WTC11 (cell line): ENCODE data around the gene GRID2. TPM values are rescaled to one million over a fixed set of nuclear protein-coding genes. Genes with fewer than 3 reads are reported as not detected.

Source experiments
- ATAC-seq: fragments of 200-7000 bp; cut with Tn5 transposase; 2 replicates; pipeline ENCODE4 v1.10.0; 2021; ENCODE audit warnings: mild to moderate bottlenecking, moderate library complexity
- CTCF ChIA-PET: fragments of 300-600 bp; sonication (Branson Sonifier 250); formaldehyde crosslinking; loops from one replicate; lab custom pipeline; 2021; ENCODE audit warnings: antibody characterized with exemption; lab: Charles Lee
- POLR2A ChIA-PET: fragments of 350-600 bp; sonication (Branson Sonifier 250); formaldehyde crosslinking; loops from one replicate; lab custom pipeline; 2021; ENCODE audit warnings: antibody characterized with exemption; lab: Charles Lee
- DNase-seq: peaks from one replicate; pipeline ENCODE4 v3.0.0; 2021; ENCODE audit warnings: low spot score
- H3K27ac Mint-ChIP-seq: 2 replicates; pipeline ENCODE4 v1.8.0; 2021; ENCODE audit warnings: mixed read lengths
- H3K27me3 Mint-ChIP-seq: 2 replicates; pipeline ENCODE4 v1.8.0; 2021; ENCODE audit warnings: low read depth, mild to moderate bottlenecking, moderate library complexity, mixed read lengths
- H3K36me3 Mint-ChIP-seq: 2 replicates; pipeline ENCODE4 v1.8.0; 2021; ENCODE audit warnings: mixed read lengths
- H3K4me1 Mint-ChIP-seq: 2 replicates; pipeline ENCODE4 v1.8.0; 2022; ENCODE audit warnings: mixed read lengths
- H3K4me3 Mint-ChIP-seq: 2 replicates; pipeline ENCODE4 v1.8.0; 2021; ENCODE audit warnings: mild to moderate bottlenecking, moderate library complexity, mixed read lengths
- H3K9me3 Mint-ChIP-seq: 2 replicates; pipeline ENCODE4 v1.8.0; 2021; ENCODE audit warnings: mixed read lengths
- ELF4 ChIP-seq: sonication (generic); formaldehyde crosslinking; IDR thresholded peaks from 2 replicates; pipeline ENCODE4 v1.8.1; 2022; ENCODE audit warnings: low read depth, mild to moderate bottlenecking, moderate library complexity, missing genetic modification reagents
- ETV6 ChIP-seq: sonication (generic); formaldehyde crosslinking; IDR thresholded peaks from 2 replicates; pipeline ENCODE4 v1.8.1; 2022; ENCODE audit warnings: mild to moderate bottlenecking, missing genetic modification reagents
- FOXK1 ChIP-seq: sonication (generic); formaldehyde crosslinking; IDR thresholded peaks from 2 replicates; pipeline ENCODE4 v1.8.0; 2022; ENCODE audit warnings: mild to moderate bottlenecking, moderate library complexity, missing genetic modification reagents
- SMAD4 ChIP-seq: sonication (generic); formaldehyde crosslinking; IDR thresholded peaks from 2 replicates; pipeline ENCODE4 v1.8.0; 2022; ENCODE audit warnings: mild to moderate bottlenecking, missing genetic modification reagents
- SP1 ChIP-seq: sonication (generic); formaldehyde crosslinking; conservative IDR thresholded peaks from 2 replicates; pipeline ENCODE4 v1.8.1; 2022; ENCODE audit warnings: missing genetic modification reagents
- TP53 ChIP-seq: sonication (generic); formaldehyde crosslinking; IDR thresholded peaks from 2 replicates; pipeline ENCODE4 v1.8.1; 2023; ENCODE audit warnings: mild to moderate bottlenecking, missing genetic modification reagents
- ZNF121 ChIP-seq: sonication (generic); formaldehyde crosslinking; IDR thresholded peaks from 2 replicates; pipeline ENCODE4 v1.8.0; 2023; ENCODE audit warnings: missing genetic modification reagents
- ZNF423 ChIP-seq: fragments of 250-450 bp; sonication (Bioruptor Pico); IDR thresholded peaks from 2 replicates; pipeline ENCODE4 v2.1.2; 2022; ENCODE audit warnings: mild to moderate bottlenecking, moderate library complexity
- total RNA-seq: library from RNA; stranded (reverse); gene quantifications from 3 replicates; pipeline ENCODE4 v1.2.3, GENCODE V29; 2021
- TF ChIP-seq, protein P1 (sequence below): sonication (generic); formaldehyde crosslinking; conservative IDR thresholded peaks from 2 replicates; pipeline ENCODE4 v1.8.1; 2022; ENCODE audit warnings: mild to moderate bottlenecking, missing genetic modification reagents
- TF ChIP-seq, protein P2 (sequence below): sonication (generic); formaldehyde crosslinking; IDR thresholded peaks from 2 replicates; pipeline ENCODE4 v1.8.1; 2023; ENCODE audit warnings: mild to moderate bottlenecking, missing genetic modification reagents, borderline replicate concordance
- TF ChIP-seq, protein P3 (sequence below): sonication (generic); formaldehyde crosslinking; conservative IDR thresholded peaks from 2 replicates; pipeline ENCODE4 v1.8.1; 2023; ENCODE audit warnings: mild to moderate bottlenecking, low read depth, missing genetic modification reagents, moderate library complexity
- TF ChIP-seq, protein P4 (sequence below): sonication (generic); formaldehyde crosslinking; IDR thresholded peaks from 2 replicates; pipeline ENCODE4 v1.8.1; 2022; ENCODE audit warnings: low read depth, missing genetic modification reagents, borderline replicate concordance
- TF ChIP-seq, protein P5 (sequence below): sonication (generic); formaldehyde crosslinking; IDR thresholded peaks from 2 replicates; pipeline ENCODE4 v1.8.0; 2022; ENCODE audit warnings: missing genetic modification reagents
- TF ChIP-seq, protein P6 (sequence below): fragments of 250-450 bp; sonication (Bioruptor Pico); IDR thresholded peaks from 2 replicates; pipeline ENCODE4 v1.9.0; 2021; ENCODE audit warnings: mild to moderate bottlenecking, borderline replicate concordance

Gene GRID2
- total RNA-seq, 1 experiment from 2014 or later = 26.8 TPM

DNA sequence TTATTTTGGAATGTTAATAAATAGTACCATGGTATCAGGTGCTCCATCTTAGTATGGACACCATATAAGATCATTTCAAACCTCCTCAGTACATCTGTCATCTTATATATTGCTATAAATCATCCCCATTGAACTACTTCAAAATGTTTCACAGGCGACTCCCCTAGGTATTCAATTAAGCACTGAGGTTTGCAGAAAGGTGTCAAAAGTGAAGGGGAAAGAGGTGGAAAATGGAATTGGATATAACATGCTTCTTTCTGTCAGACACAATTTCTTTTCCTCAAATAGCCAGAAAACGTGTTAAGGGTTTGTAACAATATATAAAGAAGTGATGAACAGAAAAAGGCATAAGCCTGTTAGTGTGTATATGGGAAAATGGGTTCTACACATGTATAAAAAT is 325.5 kb downstream of the GRID2 start:
- POLR2A ChIA-PET = no interaction called here
- ATAC-seq = no peak
- H3K4me3 Mint-ChIP-seq = no peak overlapping the region
- peaks cover 15% of the 10 kb centered on the region for H3K4me1 Mint-ChIP-seq
- no peaks in the 10 kb centered on the region for H3K27me3 Mint-ChIP-seq
- TF ChIP-seq TP53 (CRISPR knock-in tag) (no peak), ETV6 (CRISPR knock-in tag) (no peak), ZNF423 (CRISPR knock-in tag) (no peak), SMAD4 (CRISPR knock-in tag) (no peak), SP1 (CRISPR knock-in tag) (no peak), ZNF121 (CRISPR knock-in tag) (no peak), ELF4 (CRISPR knock-in tag) (no peak), FOXK1 (CRISPR knock-in tag) (no peak)
- TF ChIP-seq, protein P1, sequence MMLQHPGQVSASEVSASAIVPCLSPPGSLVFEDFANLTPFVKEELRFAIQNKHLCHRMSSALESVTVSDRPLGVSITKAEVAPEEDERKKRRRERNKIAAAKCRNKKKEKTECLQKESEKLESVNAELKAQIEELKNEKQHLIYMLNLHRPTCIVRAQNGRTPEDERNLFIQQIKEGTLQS (CRISPR knock-in tag) = no peak
- TF ChIP-seq, protein P2, sequence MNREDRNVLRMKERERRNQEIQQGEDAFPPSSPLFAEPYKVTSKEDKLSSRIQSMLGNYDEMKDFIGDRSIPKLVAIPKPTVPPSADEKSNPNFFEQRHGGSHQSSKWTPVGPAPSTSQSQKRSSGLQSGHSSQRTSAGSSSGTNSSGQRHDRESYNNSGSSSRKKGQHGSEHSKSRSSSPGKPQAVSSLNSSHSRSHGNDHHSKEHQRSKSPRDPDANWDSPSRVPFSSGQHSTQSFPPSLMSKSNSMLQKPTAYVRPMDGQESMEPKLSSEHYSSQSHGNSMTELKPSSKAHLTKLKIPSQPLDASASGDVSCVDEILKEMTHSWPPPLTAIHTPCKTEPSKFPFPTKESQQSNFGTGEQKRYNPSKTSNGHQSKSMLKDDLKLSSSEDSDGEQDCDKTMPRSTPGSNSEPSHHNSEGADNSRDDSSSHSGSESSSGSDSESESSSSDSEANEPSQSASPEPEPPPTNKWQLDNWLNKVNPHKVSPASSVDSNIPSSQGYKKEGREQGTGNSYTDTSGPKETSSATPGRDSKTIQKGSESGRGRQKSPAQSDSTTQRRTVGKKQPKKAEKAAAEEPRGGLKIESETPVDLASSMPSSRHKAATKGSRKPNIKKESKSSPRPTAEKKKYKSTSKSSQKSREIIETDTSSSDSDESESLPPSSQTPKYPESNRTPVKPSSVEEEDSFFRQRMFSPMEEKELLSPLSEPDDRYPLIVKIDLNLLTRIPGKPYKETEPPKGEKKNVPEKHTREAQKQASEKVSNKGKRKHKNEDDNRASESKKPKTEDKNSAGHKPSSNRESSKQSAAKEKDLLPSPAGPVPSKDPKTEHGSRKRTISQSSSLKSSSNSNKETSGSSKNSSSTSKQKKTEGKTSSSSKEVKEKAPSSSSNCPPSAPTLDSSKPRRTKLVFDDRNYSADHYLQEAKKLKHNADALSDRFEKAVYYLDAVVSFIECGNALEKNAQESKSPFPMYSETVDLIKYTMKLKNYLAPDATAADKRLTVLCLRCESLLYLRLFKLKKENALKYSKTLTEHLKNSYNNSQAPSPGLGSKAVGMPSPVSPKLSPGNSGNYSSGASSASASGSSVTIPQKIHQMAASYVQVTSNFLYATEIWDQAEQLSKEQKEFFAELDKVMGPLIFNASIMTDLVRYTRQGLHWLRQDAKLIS (CRISPR knock-in tag) = no peak
- TF ChIP-seq, protein P3, sequence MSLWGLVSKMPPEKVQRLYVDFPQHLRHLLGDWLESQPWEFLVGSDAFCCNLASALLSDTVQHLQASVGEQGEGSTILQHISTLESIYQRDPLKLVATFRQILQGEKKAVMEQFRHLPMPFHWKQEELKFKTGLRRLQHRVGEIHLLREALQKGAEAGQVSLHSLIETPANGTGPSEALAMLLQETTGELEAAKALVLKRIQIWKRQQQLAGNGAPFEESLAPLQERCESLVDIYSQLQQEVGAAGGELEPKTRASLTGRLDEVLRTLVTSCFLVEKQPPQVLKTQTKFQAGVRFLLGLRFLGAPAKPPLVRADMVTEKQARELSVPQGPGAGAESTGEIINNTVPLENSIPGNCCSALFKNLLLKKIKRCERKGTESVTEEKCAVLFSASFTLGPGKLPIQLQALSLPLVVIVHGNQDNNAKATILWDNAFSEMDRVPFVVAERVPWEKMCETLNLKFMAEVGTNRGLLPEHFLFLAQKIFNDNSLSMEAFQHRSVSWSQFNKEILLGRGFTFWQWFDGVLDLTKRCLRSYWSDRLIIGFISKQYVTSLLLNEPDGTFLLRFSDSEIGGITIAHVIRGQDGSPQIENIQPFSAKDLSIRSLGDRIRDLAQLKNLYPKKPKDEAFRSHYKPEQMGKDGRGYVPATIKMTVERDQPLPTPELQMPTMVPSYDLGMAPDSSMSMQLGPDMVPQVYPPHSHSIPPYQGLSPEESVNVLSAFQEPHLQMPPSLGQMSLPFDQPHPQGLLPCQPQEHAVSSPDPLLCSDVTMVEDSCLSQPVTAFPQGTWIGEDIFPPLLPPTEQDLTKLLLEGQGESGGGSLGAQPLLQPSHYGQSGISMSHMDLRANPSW (CRISPR knock-in tag) = no peak
- TF ChIP-seq, protein P4, sequence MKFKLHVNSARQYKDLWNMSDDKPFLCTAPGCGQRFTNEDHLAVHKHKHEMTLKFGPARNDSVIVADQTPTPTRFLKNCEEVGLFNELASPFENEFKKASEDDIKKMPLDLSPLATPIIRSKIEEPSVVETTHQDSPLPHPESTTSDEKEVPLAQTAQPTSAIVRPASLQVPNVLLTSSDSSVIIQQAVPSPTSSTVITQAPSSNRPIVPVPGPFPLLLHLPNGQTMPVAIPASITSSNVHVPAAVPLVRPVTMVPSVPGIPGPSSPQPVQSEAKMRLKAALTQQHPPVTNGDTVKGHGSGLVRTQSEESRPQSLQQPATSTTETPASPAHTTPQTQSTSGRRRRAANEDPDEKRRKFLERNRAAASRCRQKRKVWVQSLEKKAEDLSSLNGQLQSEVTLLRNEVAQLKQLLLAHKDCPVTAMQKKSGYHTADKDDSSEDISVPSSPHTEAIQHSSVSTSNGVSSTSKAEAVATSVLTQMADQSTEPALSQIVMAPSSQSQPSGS (CRISPR knock-in tag) = no peak
- TF ChIP-seq, protein P5, sequence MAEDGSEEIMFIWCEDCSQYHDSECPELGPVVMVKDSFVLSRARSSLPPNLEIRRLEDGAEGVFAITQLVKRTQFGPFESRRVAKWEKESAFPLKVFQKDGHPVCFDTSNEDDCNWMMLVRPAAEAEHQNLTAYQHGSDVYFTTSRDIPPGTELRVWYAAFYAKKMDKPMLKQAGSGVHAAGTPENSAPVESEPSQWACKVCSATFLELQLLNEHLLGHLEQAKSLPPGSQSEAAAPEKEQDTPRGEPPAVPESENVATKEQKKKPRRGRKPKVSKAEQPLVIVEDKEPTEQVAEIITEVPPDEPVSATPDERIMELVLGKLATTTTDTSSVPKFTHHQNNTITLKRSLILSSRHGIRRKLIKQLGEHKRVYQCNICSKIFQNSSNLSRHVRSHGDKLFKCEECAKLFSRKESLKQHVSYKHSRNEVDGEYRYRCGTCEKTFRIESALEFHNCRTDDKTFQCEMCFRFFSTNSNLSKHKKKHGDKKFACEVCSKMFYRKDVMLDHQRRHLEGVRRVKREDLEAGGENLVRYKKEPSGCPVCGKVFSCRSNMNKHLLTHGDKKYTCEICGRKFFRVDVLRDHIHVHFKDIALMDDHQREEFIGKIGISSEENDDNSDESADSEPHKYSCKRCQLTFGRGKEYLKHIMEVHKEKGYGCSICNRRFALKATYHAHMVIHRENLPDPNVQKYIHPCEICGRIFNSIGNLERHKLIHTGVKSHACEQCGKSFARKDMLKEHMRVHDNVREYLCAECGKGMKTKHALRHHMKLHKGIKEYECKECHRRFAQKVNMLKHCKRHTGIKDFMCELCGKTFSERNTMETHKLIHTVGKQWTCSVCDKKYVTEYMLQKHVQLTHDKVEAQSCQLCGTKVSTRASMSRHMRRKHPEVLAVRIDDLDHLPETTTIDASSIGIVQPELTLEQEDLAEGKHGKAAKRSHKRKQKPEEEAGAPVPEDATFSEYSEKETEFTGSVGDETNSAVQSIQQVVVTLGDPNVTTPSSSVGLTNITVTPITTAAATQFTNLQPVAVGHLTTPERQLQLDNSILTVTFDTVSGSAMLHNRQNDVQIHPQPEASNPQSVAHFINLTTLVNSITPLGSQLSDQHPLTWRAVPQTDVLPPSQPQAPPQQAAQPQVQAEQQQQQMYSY (CRISPR knock-in tag) = no peak
- TF ChIP-seq, protein P6, sequence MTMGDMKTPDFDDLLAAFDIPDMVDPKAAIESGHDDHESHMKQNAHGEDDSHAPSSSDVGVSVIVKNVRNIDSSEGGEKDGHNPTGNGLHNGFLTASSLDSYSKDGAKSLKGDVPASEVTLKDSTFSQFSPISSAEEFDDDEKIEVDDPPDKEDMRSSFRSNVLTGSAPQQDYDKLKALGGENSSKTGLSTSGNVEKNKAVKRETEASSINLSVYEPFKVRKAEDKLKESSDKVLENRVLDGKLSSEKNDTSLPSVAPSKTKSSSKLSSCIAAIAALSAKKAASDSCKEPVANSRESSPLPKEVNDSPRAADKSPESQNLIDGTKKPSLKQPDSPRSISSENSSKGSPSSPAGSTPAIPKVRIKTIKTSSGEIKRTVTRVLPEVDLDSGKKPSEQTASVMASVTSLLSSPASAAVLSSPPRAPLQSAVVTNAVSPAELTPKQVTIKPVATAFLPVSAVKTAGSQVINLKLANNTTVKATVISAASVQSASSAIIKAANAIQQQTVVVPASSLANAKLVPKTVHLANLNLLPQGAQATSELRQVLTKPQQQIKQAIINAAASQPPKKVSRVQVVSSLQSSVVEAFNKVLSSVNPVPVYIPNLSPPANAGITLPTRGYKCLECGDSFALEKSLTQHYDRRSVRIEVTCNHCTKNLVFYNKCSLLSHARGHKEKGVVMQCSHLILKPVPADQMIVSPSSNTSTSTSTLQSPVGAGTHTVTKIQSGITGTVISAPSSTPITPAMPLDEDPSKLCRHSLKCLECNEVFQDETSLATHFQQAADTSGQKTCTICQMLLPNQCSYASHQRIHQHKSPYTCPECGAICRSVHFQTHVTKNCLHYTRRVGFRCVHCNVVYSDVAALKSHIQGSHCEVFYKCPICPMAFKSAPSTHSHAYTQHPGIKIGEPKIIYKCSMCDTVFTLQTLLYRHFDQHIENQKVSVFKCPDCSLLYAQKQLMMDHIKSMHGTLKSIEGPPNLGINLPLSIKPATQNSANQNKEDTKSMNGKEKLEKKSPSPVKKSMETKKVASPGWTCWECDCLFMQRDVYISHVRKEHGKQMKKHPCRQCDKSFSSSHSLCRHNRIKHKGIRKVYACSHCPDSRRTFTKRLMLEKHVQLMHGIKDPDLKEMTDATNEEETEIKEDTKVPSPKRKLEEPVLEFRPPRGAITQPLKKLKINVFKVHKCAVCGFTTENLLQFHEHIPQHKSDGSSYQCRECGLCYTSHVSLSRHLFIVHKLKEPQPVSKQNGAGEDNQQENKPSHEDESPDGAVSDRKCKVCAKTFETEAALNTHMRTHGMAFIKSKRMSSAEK (CRISPR knock-in tag) = no peak
- TF ChIP-seq, all 79 proteins: peak for 0
- peaks cover 7% of the 10 kb centered on the region for H3K9me3 Mint-ChIP-seq
- no peak overlapping the region for H3K27ac Mint-ChIP-seq
- CTCF ChIA-PET = no interaction called here
- no peak for DNase-seq
- peaks cover 6% of the 10 kb centered on the region; the same call in 1 of the 2 replicates for H3K36me3 Mint-ChIP-seq
